Mononuclear cell (primary cell): ENCODE measurements around the gene PLCL1. TPM values are rescaled to one million over a fixed set of nuclear protein-coding genes. Genes with fewer than 3 reads are reported as not detected.
"Not testable (repeated sequence)": the region's sequence is repeated elsewhere in the genome, so short reads cannot be mapped to it uniquely, and the experiment has no call there.

Experiments used
- H3K27me3 ChIP-seq: 2 replicates; pipeline ENCODE4 v1.6.0; 2011; ENCODE audit warnings: low read length, control low read depth; ENCODE audit not compliant: insufficient read depth
- H3K4me1 ChIP-seq: 2 replicates; pipeline ENCODE4 v1.5.1; 2011; ENCODE audit warnings: mild to moderate bottlenecking, low read length, control low read depth; ENCODE audit not compliant: insufficient read depth
- H3K4me3 ChIP-seq: 2 replicates; pipeline ENCODE4 v1.5.1; 2011; ENCODE audit warnings: mild to moderate bottlenecking, low read length, moderate library complexity
- H3K9me3 ChIP-seq: 2 replicates; pipeline ENCODE4 v1.5.1; 2011; ENCODE audit warnings: low read depth, mild to moderate bottlenecking, control low read depth, low read length
- total RNA-seq: library from RNA; depleted of rRNA; stranded (reverse); fragments of >200 nt; gene quantifications from one replicate; pipeline ENCODE4 v1.2.3, GENCODE V29; 2012

The PLCL1 gene
- total RNA-seq, 1 donor: 23.4 TPM

DNA sequence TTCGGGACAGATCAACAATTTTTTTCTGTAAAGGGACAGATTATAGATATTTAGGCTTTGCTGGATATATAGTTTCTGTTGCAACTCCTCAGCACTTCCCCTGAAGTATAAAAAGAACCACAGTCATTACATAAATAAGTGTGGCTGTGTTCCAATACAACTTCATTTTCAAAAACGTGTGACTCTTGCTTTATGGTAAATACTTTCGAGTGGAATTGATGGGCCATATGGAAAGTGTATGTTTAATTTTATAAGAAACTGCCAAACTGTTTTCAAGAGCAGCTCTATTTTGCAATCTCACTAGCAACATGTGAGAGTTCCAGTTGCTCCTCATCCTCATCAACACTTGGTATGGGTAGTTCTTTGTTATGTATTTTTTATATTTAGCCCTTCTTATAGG lies 370.9 kb downstream of the PLCL1 start:
- Histone ChIP-seq H3K9me3 (peaks cover 7% of the 10 kb centered on the region), H3K4me1 (no peaks in the 10 kb centered on the region)

DNA sequence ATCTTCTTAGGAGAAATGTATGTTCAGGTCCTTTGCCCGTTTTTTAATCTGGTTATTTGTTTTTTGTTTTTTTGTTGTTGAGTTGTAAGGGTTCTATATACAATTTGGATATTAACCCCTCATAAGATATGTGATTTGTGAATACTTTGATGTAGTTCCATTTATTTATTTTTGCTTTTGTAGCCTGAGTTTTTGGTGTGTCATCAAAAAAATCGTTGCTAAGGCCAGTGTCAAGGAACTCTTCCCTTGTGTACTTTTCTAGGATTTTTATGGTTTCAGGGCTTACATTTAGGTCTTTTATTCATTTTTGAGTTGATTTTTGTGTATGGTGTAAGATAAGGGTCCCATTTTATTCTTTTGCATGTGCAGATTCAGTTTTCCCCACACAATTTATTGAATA lies 372.6 kb downstream of the PLCL1 start:
- no peak overlapping the region for H3K4me3 ChIP-seq
- H3K4me1 ChIP-seq: no peaks in the 10 kb centered on the region
- no peaks in the 10 kb centered on the region for H3K27me3 ChIP-seq
- peaks cover 7% of the 10 kb centered on the region for H3K9me3 ChIP-seq

More for the DNA sequence above, 370.9 kb downstream of the PLCL1 start:
- Histone ChIP-seq H3K27me3 (no peaks in the 10 kb centered on the region), H3K4me3 (no peak overlapping the region)

DNA sequence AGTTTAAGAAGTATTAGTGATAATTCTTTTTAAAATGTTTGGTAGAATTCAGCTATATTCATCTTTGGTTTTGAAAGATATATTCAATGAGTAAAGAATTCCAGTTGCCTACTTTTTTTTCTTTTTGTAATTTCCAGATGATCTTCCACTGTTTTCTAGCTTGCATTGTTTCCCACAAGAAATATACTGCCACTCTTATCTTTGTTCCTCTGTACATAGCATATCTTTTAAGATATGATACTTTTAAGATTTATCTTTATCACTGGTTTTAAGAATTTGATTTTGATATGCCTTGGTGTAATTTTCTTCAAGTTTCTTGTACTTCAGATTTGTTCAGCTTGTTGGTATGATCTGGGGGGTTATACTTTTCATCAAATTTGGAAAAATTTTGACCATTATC lies 374.4 kb downstream of the PLCL1 start:
- Histone ChIP-seq H3K27me3 (no peaks in the 10 kb centered on the region), H3K9me3 (peaks cover 7% of the 10 kb centered on the region), H3K4me3 (no peak overlapping the region), H3K4me1 (no peaks in the 10 kb centered on the region)

DNA sequence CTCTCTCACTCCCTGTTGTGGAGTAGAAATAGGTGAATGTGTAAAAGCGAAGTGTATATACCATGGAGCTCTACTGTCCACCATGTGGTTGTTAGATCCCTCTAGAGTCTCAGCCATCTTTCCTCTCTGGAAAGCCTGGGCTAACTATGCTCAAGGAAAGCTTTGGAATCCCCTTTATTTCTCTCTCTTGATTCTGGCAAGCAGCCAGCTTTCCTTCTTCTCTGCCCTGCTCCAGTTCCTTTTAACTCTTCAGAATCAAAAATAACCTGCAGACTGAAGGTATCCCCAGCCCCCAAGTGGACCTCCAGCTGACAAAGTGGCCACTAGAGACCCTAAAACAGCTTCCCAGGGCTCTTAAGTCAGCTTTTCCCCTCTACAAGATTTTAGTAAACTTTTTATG lies 381.9 kb downstream of the PLCL1 start:
- Histone ChIP-seq H3K4me1 (no peaks in the 10 kb centered on the region), H3K4me3 (no peak overlapping the region), H3K9me3 (no peaks in the 10 kb centered on the region), H3K27me3 (no peaks in the 10 kb centered on the region)

DNA sequence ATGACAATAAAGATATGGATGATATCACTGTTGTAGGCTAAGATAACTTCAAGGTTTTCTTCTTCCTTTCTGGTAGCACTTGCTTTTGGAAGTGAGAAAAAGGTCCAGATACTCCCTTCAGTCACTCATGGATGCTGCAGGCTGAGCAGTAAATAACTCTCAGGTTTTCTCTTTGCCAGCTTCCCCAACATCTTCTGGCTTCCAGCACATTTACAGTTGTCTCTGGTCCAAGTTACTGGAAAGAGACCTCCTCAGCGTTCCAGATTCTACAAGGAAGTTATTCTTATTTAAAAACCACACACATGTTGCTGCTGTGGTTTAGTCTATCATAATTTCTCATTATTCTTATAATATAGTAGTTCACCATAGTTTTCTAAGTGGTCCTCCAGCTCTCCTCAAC lies 383.4 kb downstream of the PLCL1 start:
- Histone ChIP-seq H3K4me1 (no peaks in the 10 kb centered on the region), H3K4me3 (no peak overlapping the region), H3K9me3 (no peaks in the 10 kb centered on the region), H3K27me3 (no peaks in the 10 kb centered on the region)

DNA sequence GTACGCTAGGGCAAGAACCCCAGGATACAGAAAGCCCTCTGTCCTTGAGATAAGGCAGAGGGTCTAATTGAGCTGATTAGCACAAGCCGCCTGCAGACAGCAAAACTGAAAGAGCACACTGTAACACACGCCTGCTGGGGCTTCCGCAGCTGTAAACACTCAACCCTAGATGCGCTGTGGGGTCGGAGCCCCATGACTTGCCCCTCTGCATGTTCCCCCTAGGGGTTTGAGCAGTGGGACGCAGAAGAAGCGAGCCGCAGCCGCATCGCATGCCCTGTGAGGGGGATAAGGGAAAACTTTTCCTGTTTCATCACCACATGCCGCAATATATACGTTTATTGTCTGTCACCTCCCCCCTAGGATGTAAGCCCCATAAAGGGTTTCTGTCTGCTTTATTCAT lies 384.6 kb downstream of the PLCL1 start:
- H3K4me1 ChIP-seq: no peaks in the 10 kb centered on the region
- no peaks in the 10 kb centered on the region for H3K9me3 ChIP-seq
- H3K4me3 ChIP-seq: no peak overlapping the region
- H3K27me3 ChIP-seq: no peaks in the 10 kb centered on the region

DNA sequence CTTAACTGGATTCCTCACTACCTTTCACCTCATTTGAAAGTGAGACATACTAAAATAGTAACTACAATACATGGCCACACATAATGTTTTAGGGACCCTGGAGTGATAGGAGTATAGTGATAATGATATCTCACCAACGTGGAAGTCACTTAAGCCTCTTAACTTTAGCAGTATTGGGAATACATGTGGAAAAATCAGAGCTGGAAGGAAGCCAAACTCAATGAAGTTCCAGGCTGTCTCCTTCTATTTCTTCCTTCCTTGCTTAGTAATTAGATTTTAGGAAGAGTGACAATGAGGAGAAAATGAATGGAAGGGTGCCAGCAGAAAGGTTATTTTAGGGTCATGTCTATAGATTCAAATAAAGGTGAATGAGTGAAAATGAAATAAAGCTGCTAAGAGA lies 387.3 kb downstream of the PLCL1 start:
- Histone ChIP-seq H3K4me1 (no peaks in the 10 kb centered on the region), H3K27me3 (no peaks in the 10 kb centered on the region), H3K9me3 (no peaks in the 10 kb centered on the region), H3K4me3 (no peak overlapping the region)

DNA sequence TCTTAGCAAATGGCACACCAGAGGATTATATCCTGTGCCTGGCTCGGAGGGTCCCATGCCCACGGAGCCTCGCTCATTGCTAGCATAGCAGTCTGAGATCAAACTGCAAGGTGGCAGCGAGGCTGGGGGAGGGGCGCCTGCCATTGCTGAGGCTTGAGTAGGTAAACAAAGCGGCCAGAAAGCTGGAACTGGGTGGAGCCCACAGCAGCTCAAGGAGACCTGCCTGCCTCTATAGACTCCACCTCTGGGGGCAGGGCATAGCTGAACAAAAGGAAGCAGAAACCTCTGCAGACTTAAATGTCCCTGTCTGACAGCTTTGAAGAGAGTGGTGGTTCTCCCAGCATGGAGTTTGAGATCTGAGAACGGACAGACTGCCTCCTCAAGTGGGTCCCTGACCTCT lies 392.2 kb downstream of the PLCL1 start:
- not testable (repeated sequence) for H3K9me3 ChIP-seq, H3K27me3 ChIP-seq, H3K4me3 ChIP-seq, H3K4me1 ChIP-seq

Other genes starting within 250 kb of the PLCL1 start
- under 0.01 TPM for gene RFTN2, start 129.0 kb upstream of the PLCL1 start, total RNA-seq
- gene MARS2, start 99.2 kb upstream of the PLCL1 start, total RNA-seq: 9.1 TPM
- 0.10 TPM for gene BOLL, start 19.3 kb upstream of the PLCL1 start, total RNA-seq